Muscle layer of colon (tissue), 2 donors: Measurements from ENCODE around the gene NIF3L1.
"Not testable (repeated sequence)": the region's sequence is repeated elsewhere in the genome, so short reads cannot be mapped to it uniquely, and the experiment has no call there.

ENCODE experiments used
- H3K27ac ChIP-seq: one replicate; pipeline ENCODE4 v1.7.0; 2013; ENCODE audit warnings: low read depth, mild to moderate bottlenecking, low read length, moderate library complexity
- H3K27me3 ChIP-seq, 2 donors: one replicate each; pipeline ENCODE4 v1.7.0; 2013; ENCODE audit warnings: low read length in 2 of 2, mild to moderate bottlenecking in 2 of 2; ENCODE audit not compliant: insufficient read depth in 2 of 2, control insufficient read depth in 1 of 2
- H3K36me3 ChIP-seq: one replicate; pipeline ENCODE4 v1.7.0; 2013; ENCODE audit warnings: mild to moderate bottlenecking, low read length; ENCODE audit not compliant: insufficient read depth
- H3K4me1 ChIP-seq: one replicate; pipeline ENCODE4 v1.7.0; 2013; ENCODE audit warnings: mild to moderate bottlenecking, low read length; ENCODE audit not compliant: insufficient read depth
- H3K4me3 ChIP-seq, 2 donors: one replicate each; pipeline ENCODE4 v1.7.0; 2013; ENCODE audit warnings: low read length in 2 of 2, low read depth in 1 of 2, mild to moderate bottlenecking in 1 of 2, moderate library complexity in 1 of 2
- H3K9ac ChIP-seq: one replicate; pipeline ENCODE4 v1.7.0; 2013; ENCODE audit warnings: low read length
- H3K9me3 ChIP-seq: one replicate; pipeline ENCODE4 v1.7.0; 2013; ENCODE audit warnings: mild to moderate bottlenecking, low read length
- donor health status: abdominal sarcoma.
- donor health status: Adenocarcinoma of cecum.

NIF3L1 gene

GRCh38 chr2:200878289-200878880 lies 10.8 kb upstream of the NIF3L1 start:
- Histone ChIP-seq H3K27ac (no peak overlapping the region), H3K36me3 (peaks cover 47% of the 10 kb centered on the region), H3K9ac (no peak overlapping the region), H3K9me3 (no peaks in the 10 kb centered on the region), H3K4me1 (no peaks in the 10 kb centered on the region), H3K4me3 (no peak overlapping the region), H3K27me3 (no peaks in the 10 kb centered on the region)

DNA sequence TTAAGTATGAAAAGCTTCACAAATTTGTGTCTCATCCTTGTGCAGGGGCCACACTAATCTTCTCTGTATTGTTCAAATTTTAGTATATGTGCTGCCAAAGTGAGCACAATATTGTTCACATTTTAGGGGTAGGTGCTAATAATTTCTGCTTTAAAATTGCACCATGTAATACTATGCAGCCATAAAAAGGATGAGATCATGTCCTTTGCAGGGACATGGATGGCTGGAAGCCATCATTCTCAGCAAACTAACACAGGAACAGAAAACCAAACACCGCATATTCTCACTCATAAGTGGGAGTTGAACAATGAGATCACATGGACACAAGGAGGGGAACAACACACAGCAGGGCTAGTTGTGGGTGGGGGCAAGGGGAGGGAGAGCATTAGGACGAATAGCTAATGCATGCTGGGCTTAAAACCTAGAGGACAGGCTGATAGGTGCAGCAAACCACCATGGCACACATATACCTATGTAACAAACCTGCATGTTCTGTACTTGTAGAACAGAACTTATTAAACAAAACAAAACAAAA lies 7.4 kb upstream of the NIF3L1 start:
- peaks cover 33% of the 10 kb centered on the region for H3K36me3 ChIP-seq
- H3K9ac ChIP-seq, H3K27me3 ChIP-seq, H3K4me3 ChIP-seq, H3K4me1 ChIP-seq, H3K9me3 ChIP-seq, H3K27ac ChIP-seq: not testable (repeated sequence)

- Histone ChIP-seq H3K9ac (no peak overlapping the region), H3K4me1 (no peaks in the 10 kb centered on the region), H3K4me3 (no peak overlapping the region), H3K9me3 (no peaks in the 10 kb centered on the region), H3K27ac (no peak overlapping the region), H3K27me3 (no peaks in the 10 kb centered on the region), H3K36me3 (peaks cover 69% of the 10 kb centered on the region)
Observed at GRCh38 chr2:200899482-200899881, 10.3 kb downstream of the NIF3L1 start.

DNA sequence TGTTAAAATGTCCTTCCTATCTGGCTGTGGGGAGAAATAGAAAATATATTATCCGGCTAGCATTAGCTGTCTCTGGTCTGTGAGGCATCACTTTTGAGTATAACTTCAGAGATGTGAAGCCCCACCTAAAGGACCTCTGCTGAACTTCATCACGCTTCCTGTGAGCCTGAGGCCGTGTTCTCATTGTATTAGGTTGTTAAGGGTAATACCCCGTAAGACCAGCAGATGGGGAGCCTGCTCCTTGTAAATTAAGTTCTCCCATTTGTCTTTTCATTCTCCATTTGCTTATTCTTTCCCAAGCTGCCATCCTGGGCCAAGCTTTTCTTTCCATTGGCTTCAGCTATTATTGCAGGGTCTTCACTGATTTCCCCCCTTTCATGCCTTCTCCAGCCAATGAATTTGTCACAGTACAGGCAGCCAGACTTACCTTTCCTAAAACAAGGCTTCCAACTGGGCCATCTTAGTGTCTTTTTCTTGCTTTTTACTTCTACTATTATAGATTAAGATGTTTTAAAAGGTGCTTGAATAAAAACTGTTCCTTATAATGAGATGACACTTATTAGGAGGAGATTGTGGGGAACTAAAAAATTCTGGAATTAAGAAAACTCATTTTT lies 12.4 kb downstream of the NIF3L1 start:
- no peak overlapping the region for H3K27ac ChIP-seq
- no peak overlapping the region for H3K4me3 ChIP-seq
- H3K36me3 ChIP-seq = peaks cover 63% of the 10 kb centered on the region
- no peaks in the 10 kb centered on the region for H3K9me3 ChIP-seq
- no peaks in the 10 kb centered on the region for H3K27me3 ChIP-seq
- H3K4me1 ChIP-seq = no peaks in the 10 kb centered on the region
- no peak overlapping the region for H3K9ac ChIP-seq

- no peak overlapping the region for H3K4me3 ChIP-seq
- peaks cover 33% of the 10 kb centered on the region for H3K36me3 ChIP-seq
- no peak overlapping the region for H3K9ac ChIP-seq
- no peaks in the 10 kb centered on the region for H3K9me3 ChIP-seq
- H3K27me3 ChIP-seq = no peaks in the 10 kb centered on the region
- no peak overlapping the region for H3K27ac ChIP-seq
- H3K4me1 ChIP-seq = no peaks in the 10 kb centered on the region
Observed at GRCh38 chr2:200905618-200906296, 16.6 kb downstream of the NIF3L1 start.

GRCh38 chr2:200909958-200910357 lies 20.8 kb downstream of the NIF3L1 start:
- peaks cover 35% of the 10 kb centered on the region for H3K36me3 ChIP-seq
- H3K9me3 ChIP-seq = no peaks in the 10 kb centered on the region
- no peak overlapping the region for H3K27ac ChIP-seq
- no peak overlapping the region for H3K9ac ChIP-seq
- H3K4me3 ChIP-seq = no peak overlapping the region
- no peaks in the 10 kb centered on the region for H3K4me1 ChIP-seq
- H3K27me3 ChIP-seq = no peaks in the 10 kb centered on the region

DNA sequence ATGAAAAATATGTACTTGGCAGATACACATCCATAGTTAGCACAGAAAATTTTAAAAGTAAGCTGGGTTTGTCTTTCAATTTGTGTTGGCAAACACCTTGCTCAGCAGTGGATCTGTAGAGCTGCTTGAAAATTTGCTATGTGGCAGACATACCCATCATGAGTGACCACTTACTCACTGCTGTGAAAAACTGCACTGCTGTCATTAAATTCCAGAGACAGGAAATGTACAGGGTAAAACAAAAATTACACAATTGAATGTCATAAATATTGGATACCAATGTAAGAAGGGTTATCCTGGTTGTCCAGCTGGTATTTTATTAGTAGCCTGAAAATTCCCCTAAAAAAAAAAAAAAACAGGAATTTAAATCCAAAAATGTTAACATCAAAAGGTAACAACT lies 24.5 kb downstream of the NIF3L1 start:
- Histone ChIP-seq H3K9me3 (no peaks in the 10 kb centered on the region), H3K27ac (no peak overlapping the region), H3K27me3 (no peaks in the 10 kb centered on the region), H3K4me1 (no peaks in the 10 kb centered on the region), H3K36me3 (peaks cover 43% of the 10 kb centered on the region), H3K4me3 (no peak overlapping the region), H3K9ac (no peak overlapping the region)

- H3K36me3 ChIP-seq = peaks cover 30% of the 10 kb centered on the region
- H3K4me3 ChIP-seq = no peak overlapping the region
- no peaks in the 10 kb centered on the region for H3K27me3 ChIP-seq
- H3K9me3 ChIP-seq = no peaks in the 10 kb centered on the region
- H3K4me1 ChIP-seq = no peaks in the 10 kb centered on the region
- H3K9ac ChIP-seq = no peak overlapping the region
- H3K27ac ChIP-seq = no peak overlapping the region
Observed at GRCh38 chr2:200922439-200922838, 33.3 kb downstream of the NIF3L1 start.

DNA sequence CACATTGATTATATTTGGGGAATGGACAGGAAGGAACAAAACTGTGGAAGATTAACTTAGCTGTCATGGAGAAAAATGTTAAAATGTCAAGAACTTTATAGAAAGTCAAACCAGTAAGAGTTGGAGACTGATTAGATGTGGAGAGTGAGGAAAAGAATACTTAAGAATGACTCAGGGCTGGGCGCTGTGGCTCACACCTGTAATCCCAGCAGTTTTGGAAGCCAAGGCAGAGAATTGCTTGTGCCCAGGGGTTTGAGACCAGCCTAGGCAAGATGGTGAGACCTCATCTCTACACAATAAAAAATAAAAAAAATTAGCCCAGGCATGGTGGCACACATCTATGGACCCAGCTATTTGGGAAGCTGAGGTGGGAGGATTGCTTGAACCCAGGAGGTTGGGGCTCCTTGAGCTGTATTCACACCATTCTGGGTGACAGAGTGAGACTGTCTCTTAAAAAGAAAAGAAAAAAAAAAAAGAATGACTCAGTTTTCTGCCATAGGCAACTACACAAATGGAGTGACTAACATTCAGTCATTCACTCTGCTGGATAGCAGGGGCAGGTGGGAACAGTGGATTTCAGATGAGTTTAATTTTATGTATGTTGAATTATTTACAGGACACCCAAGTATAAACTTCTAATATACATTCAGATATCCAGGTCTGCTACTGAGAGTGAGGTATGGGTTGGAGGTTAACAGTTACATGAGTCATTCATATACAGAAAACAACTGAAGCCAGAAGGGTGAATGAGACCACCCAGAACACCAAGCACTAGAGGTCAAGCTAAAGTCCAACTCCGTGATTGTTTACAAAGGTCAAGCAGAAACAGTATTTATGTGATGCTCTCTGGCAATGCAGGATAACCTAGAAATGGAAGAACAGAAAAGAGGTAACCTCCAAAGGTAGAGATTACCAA lies 40.4 kb downstream of the NIF3L1 start:
- Histone ChIP-seq H3K4me3 (no peak overlapping the region), H3K36me3 (peaks cover 22% of the 10 kb centered on the region), H3K27me3 (no peaks in the 10 kb centered on the region), H3K9ac (no peak overlapping the region), H3K4me1 (no peaks in the 10 kb centered on the region), H3K27ac (no peak overlapping the region), H3K9me3 (no peaks in the 10 kb centered on the region)

GRCh38 chr2:200930947-200931626 lies 41.9 kb downstream of the NIF3L1 start:
- Histone ChIP-seq H3K4me1 (no peaks in the 10 kb centered on the region), H3K27ac (no peak overlapping the region), H3K9me3 (no peaks in the 10 kb centered on the region), H3K9ac (no peak overlapping the region), H3K36me3 (peaks cover 32% of the 10 kb centered on the region), H3K4me3 (no peak overlapping the region), H3K27me3 (no peaks in the 10 kb centered on the region)

DNA sequence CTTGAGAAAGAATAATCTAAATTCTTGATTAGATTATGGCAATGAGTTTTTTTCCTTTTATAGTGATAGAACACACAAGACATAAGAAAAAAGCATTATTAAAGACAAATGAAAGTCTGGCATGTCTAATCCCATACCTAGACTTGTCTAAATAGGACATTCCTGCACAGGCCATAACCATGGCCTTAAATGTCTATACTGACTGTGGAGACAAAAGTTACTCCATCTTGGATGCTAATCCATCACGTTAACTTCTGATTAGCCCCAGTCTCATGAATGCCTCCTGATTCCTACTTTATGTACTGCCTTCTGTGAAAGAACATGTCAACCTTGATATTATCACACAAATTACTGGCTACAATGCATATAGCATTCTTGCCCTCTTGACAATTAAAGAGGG lies 50.7 kb downstream of the NIF3L1 start:
- H3K4me3 ChIP-seq = no peak overlapping the region
- no peaks in the 10 kb centered on the region for H3K27me3 ChIP-seq
- H3K9me3 ChIP-seq = no peaks in the 10 kb centered on the region
- no peak overlapping the region for H3K27ac ChIP-seq
- H3K36me3 ChIP-seq = peaks cover 41% of the 10 kb centered on the region
- H3K9ac ChIP-seq = no peak overlapping the region
- H3K4me1 ChIP-seq = no peaks in the 10 kb centered on the region
